Epithelial cell of proximal tubule (primary cell): Measurements from ENCODE around the gene PCDHAC2. TPM values are rescaled to one million over a fixed set of nuclear protein-coding genes. Genes with fewer than 3 reads are reported as not detected.

Experiments
- DNase-seq: peaks from one replicate; pipeline ENCODE4 v3.0.0-alpha.2; 2011; ENCODE audit warnings: low read depth
- H3K4me3 ChIP-seq: 2 replicates; pipeline ENCODE4 v1.5.1; 2011; ENCODE audit warnings: low read depth, mild to moderate bottlenecking, low read length
- CTCF ChIP-seq: conservative IDR thresholded peaks from 2 replicates; pipeline ENCODE4 v1.5.1; 2012; ENCODE audit warnings: low read depth, mild to moderate bottlenecking, low read length
- total RNA-seq: library from RNA; depleted of rRNA; stranded (reverse); fragments of >200 nt; gene quantifications from 2 replicates; pipeline ENCODE4 v1.2.3, GENCODE V29; 2015

Gene PCDHAC2
- total RNA-seq, 1 donor from 2014 or later: not detected

- no peak for DNase-seq
- no peak overlapping the region for H3K4me3 ChIP-seq
- TF ChIP-seq CTCF: no peak
These were observed 3.6 kb downstream of the PCDHAC2 start for GRCh38 chr5:140969880-140970279.

GRCh38 chr5:140973550-140973949 is 7.3 kb downstream of the PCDHAC2 start:
- DNase-seq: no peak
- TF ChIP-seq CTCF: no peak
- no peak overlapping the region for H3K4me3 ChIP-seq

- no peak for TF ChIP-seq CTCF
- no peak for DNase-seq
- no peak overlapping the region for H3K4me3 ChIP-seq
These were observed 10.7 kb downstream of the PCDHAC2 start for GRCh38 chr5:140977003-140977402.

GRCh38 chr5:140978260-140978659 is 12.0 kb downstream of the PCDHAC2 start:
- no peak for DNase-seq
- no peak overlapping the region for H3K4me3 ChIP-seq
- no peak for TF ChIP-seq CTCF

- no peak for TF ChIP-seq CTCF
- no peak overlapping the region for H3K4me3 ChIP-seq
- DNase-seq: no peak
These were observed 12.7 kb downstream of the PCDHAC2 start for GRCh38 chr5:140978983-140979382.

GRCh38 chr5:140982083-140982716 is 15.9 kb downstream of the PCDHAC2 start:
- DNase-seq: no peak
- TF ChIP-seq CTCF: no peak
- no peak overlapping the region for H3K4me3 ChIP-seq

- DNase-seq: no peak
- TF ChIP-seq CTCF: no peak
These were observed 19.8 kb downstream of the PCDHAC2 start for GRCh38 chr5:140986117-140986521.

More at GRCh38 chr5:140986117-140986521, 19.8 kb downstream of the PCDHAC2 start:
- H3K4me3 ChIP-seq: no peak overlapping the region
